OCI-LY1 (cell line): ENCODE data around the gene EDN3.
"Not testable (repeated sequence)": the region's sequence is repeated elsewhere in the genome, so short reads cannot be mapped to it uniquely, and the experiment has no call there.

Experiments
- H2AFZ ChIP-seq: fragments of 200-600 bp; sonication (generic), shearing (Covaris generic); 2 replicates; pipeline ENCODE4 v1.6.0; 2014; ENCODE audit warnings: antibody characterized with exemption, mild to moderate bottlenecking, low read length
- H3F3A ChIP-seq: fragments of 200-600 bp; sonication (generic), shearing (Covaris generic); 2 replicates; pipeline ENCODE4 v1.6.0; 2014; ENCODE audit warnings: mild to moderate bottlenecking, antibody characterized with exemption, low read length, moderate library complexity; ENCODE audit not compliant: insufficient read depth
- H3K27ac ChIP-seq: fragments of 200-600 bp; sonication (generic); 2 replicates; pipeline ENCODE4 v1.5.1; 2014; ENCODE audit warnings: low read length, mixed run types, mild to moderate bottlenecking, low read depth; ENCODE audit not compliant: poor library complexity, severe bottlenecking
- H3K27me3 ChIP-seq: fragments of 200-600 bp; sonication (generic); 2 replicates; pipeline ENCODE4 v1.6.0; 2014; ENCODE audit warnings: antibody characterized with exemption, mild to moderate bottlenecking, low read length, moderate library complexity; ENCODE audit not compliant: insufficient read depth
- H3K36me3 ChIP-seq: fragments of 200-600 bp; sonication (generic); 2 replicates; pipeline ENCODE4 v1.6.1; 2014; ENCODE audit warnings: mild to moderate bottlenecking, antibody characterized with exemption, low read length, moderate library complexity, mixed read lengths; ENCODE audit not compliant: insufficient read depth
- H3K4me1 ChIP-seq: fragments of 200-600 bp; sonication (generic); 2 replicates; pipeline ENCODE4 v1.5.1; 2014; ENCODE audit warnings: mild to moderate bottlenecking, low read length, moderate library complexity; ENCODE audit not compliant: insufficient read depth, severe bottlenecking
- H3K4me2 ChIP-seq: fragments of 200-600 bp; sonication (generic), shearing (Covaris generic); 2 replicates; pipeline ENCODE4 v1.6.1; 2014; ENCODE audit warnings: low read length
- H3K4me3 ChIP-seq: fragments of 200-600 bp; sonication (generic); 2 replicates; pipeline ENCODE4 v1.5.1; 2014; ENCODE audit warnings: low read length, low read depth, mild to moderate bottlenecking, mixed read lengths; ENCODE audit not compliant: poor library complexity, severe bottlenecking
- H3K79me2 ChIP-seq: fragments of 200-600 bp; shearing (Covaris generic); 2 replicates; pipeline ENCODE4 v1.6.1; 2016; ENCODE audit warnings: mixed run types, low read length, mixed read lengths; ENCODE audit not compliant: insufficient read depth
- H3K9ac ChIP-seq: fragments of 200-600 bp; sonication (generic), shearing (Covaris generic); 2 replicates; pipeline ENCODE4 v1.6.1; 2014; ENCODE audit warnings: mild to moderate bottlenecking, low read length, mixed read lengths
- H3K9me2 ChIP-seq: fragments of 200-600 bp; sonication (generic), shearing (Covaris generic); 2 replicates; pipeline ENCODE4 v1.6.1; 2014; ENCODE audit warnings: low read depth, mild to moderate bottlenecking, low read length, mixed read lengths
- H3K9me3 ChIP-seq: fragments of 200-600 bp; shearing (Covaris generic); 2 replicates; pipeline ENCODE4 v1.6.1; 2014; ENCODE audit warnings: low read length, mixed read lengths
- H4K20me1 ChIP-seq: fragments of 200-600 bp; sonication (generic), shearing (Covaris generic); 2 replicates; pipeline ENCODE4 v1.6.0; 2016; ENCODE audit warnings: mild to moderate bottlenecking, low read length; ENCODE audit not compliant: insufficient read depth
- EZH2 ChIP-seq: fragments of 200-600 bp; sonication (generic), shearing (Covaris generic); IDR thresholded peaks from 2 replicates; pipeline ENCODE4 v1.8.0; 2017; ENCODE audit warnings: borderline replicate concordance, mixed run types, mild to moderate bottlenecking, antibody characterized with exemption, low read length, moderate library complexity, mixed read lengths
- TF ChIP-seq, protein P1 (sequence below): fragments of 200-600 bp; sonication (generic), shearing (Covaris generic); IDR thresholded peaks from 2 replicates; pipeline ENCODE4 v1.5.1; 2017; ENCODE audit warnings: mild to moderate bottlenecking, antibody characterized with exemption, low read length, moderate library complexity, mixed read lengths

EDN3 gene

DNA sequence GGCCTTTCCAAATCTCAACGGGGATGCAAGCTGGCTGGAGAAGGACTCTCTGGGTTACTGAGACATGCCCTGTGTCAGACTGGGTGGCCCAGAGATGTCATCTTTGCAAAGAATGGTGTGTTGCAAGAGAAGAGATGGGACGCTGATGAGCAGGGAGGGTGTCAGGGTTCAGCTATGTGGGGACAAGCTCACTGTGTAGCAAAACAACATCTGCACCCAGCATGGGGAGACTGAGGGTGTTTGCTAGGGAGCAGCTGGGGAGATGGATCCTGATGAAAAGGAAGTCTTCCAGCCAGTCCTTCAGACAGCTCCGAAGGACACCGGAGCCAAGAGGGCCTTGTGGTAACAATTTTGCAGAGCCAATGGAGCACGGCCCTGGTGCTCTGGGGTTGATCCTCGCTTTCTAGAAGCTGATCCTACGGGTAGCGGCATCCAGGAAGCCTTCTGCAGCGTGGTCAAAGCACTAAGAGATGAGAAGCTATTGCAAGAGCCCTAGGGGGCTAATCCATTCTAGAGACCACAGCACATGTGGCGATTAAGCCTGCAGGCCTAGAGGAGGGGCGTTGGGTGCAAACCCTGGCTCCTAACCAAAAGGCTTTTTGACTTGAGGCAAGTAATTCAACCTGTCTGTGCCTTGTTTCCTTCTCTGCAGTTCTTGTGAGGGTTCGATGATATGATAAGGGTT is 39.9 kb downstream of the EDN3 start:
- no peaks in the 10 kb centered on the region for H3K4me1 ChIP-seq
- no peaks in the 10 kb centered on the region for H4K20me1 ChIP-seq
- no peak overlapping the region for H2AFZ ChIP-seq
- no peaks in the 10 kb centered on the region for H3K9me2 ChIP-seq
- H3K79me2 ChIP-seq = no peaks in the 10 kb centered on the region
- H3K36me3 ChIP-seq = no peaks in the 10 kb centered on the region
- TF ChIP-seq, protein P1, sequence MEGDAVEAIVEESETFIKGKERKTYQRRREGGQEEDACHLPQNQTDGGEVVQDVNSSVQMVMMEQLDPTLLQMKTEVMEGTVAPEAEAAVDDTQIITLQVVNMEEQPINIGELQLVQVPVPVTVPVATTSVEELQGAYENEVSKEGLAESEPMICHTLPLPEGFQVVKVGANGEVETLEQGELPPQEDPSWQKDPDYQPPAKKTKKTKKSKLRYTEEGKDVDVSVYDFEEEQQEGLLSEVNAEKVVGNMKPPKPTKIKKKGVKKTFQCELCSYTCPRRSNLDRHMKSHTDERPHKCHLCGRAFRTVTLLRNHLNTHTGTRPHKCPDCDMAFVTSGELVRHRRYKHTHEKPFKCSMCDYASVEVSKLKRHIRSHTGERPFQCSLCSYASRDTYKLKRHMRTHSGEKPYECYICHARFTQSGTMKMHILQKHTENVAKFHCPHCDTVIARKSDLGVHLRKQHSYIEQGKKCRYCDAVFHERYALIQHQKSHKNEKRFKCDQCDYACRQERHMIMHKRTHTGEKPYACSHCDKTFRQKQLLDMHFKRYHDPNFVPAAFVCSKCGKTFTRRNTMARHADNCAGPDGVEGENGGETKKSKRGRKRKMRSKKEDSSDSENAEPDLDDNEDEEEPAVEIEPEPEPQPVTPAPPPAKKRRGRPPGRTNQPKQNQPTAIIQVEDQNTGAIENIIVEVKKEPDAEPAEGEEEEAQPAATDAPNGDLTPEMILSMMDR = no peak
- TF ChIP-seq EZH2 = no peak
- H3K9me3 ChIP-seq = no peaks in the 10 kb centered on the region
- no peak overlapping the region for H3K9ac ChIP-seq
- H3K27me3 ChIP-seq = no peaks in the 10 kb centered on the region; the same call in 1 of the 2 replicates
- H3K4me3 ChIP-seq = no peak overlapping the region
- H3F3A ChIP-seq = no peaks in the 10 kb centered on the region
- H3K27ac ChIP-seq = no peak overlapping the region
- H3K4me2 ChIP-seq = no peak overlapping the region

DNA sequence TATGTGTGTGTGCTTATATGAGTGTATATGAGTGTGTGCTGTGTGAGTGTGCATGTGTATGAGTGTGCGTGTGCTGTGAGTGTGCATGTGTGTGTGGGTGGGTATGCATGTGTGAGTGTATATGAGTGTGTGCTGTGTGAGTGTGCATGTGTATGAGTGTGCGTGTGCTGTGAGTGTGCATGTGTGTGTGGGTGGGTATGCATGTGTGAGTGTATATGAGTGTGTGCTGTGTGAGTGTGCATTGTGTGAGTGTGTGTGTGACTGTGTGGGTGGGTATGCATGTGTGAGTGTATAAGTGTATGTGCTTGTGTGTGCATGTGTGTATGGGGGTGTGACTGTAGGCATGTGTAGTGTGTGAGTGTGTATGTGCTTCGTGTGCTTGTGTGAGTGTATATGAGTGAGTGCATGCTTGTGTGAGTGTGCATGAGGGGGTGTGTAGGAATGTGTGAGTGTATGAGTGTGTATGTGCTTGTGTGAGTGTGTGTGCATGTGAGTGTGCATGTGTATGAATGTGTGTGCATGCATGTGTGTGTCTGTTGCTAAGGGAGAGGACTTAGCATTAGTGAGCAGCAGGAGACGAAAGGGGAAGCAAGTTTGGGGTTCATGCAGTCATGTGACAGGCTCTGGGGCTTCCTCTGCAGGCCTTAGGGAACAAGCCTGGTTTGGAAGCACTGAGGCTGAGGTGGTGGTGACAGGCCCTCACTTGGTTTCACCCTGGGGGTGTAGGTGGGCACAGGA is 41.0 kb downstream of the EDN3 start:
- not testable (repeated sequence) for H3K9ac ChIP-seq, H3K4me1 ChIP-seq, H3K27me3 ChIP-seq, H3K27ac ChIP-seq, H2AFZ ChIP-seq, H4K20me1 ChIP-seq, H3K4me2 ChIP-seq, H3K9me2 ChIP-seq, H3F3A ChIP-seq, H3K36me3 ChIP-seq, H3K9me3 ChIP-seq, H3K4me3 ChIP-seq, H3K79me2 ChIP-seq

- Histone ChIP-seq H3K4me2 (no peak overlapping the region), H4K20me1 (no peaks in the 10 kb centered on the region), H2AFZ (no peak overlapping the region), H3K4me1 (no peaks in the 10 kb centered on the region), H3K36me3 (no peaks in the 10 kb centered on the region), H3K9ac (no peak overlapping the region), H3K27ac (no peak overlapping the region), H3K4me3 (no peak overlapping the region), H3F3A (no peaks in the 10 kb centered on the region), H3K79me2 (no peaks in the 10 kb centered on the region), H3K9me2 (no peaks in the 10 kb centered on the region), H3K9me3 (no peaks in the 10 kb centered on the region), H3K27me3 (no peaks in the 10 kb centered on the region; the same call in 1 of the 2 replicates)
- no peak for TF ChIP-seq EZH2
- TF ChIP-seq, protein P1 = no peak
Observed at GRCh38 chr20:59342023-59342957, 41.9 kb downstream of the EDN3 start.
